ENCODE results near the gene JAKMIP1.

JAKMIP1 gene

GRCh38 chr4:6194458-6195195 is 5.7 kb downstream of the JAKMIP1 start:
- TF ChIP-seq FOXM1 (IDR thresholded peaks at IDR 0.05; ENCODE audit: borderline replicate concordance) (no peak), SUZ12 (IDR thresholded peaks at IDR 0.05) (no peak), HDGF (IDR thresholded peaks at IDR 0.05; ENCODE audit: borderline replicate concordance) (no peak), ELF4 (IDR thresholded peaks at IDR 0.05) (no peak), ZNF384 (IDR thresholded peaks at IDR 0.05) (no peak), BHLHE40 (IDR thresholded peaks at IDR 0.05; ENCODE audit: borderline replicate concordance) (no peak)
- DNase-seq (ENCODE audit: extremely low spot score) = no peak
- ChIA-PET CTCF (interaction anchor here (0.5 kb wide), 1 partner anchor 12 kb away, joined by 3 read pairs; no protein-coding TSS in a partner anchor), POLR2A (no interaction called here)

GRCh38 chr4:6193399-6193798 is 7.0 kb downstream of the JAKMIP1 start:
- CTCF ChIA-PET = no interaction called here
- TF ChIP-seq FOXA1 (IDR thresholded peaks at IDR 0.05) = no peak
- TF ChIP-seq LEF1 (IDR thresholded peaks at IDR 0.05; ENCODE audit: borderline replicate concordance) = no peak
- TF ChIP-seq FOXK2 (IDR thresholded peaks at IDR 0.05) = no peak
- no peak for TF ChIP-seq SP1 (IDR thresholded peaks at IDR 0.05)
- TF ChIP-seq PKNOX1 (IDR thresholded peaks at IDR 0.05) = no peak
- no peak for TF ChIP-seq NFRKB (IDR thresholded peaks at IDR 0.05)
- TF ChIP-seq ZNF384 (IDR thresholded peaks at IDR 0.05) = no peak
- TF ChIP-seq SUZ12 (IDR thresholded peaks at IDR 0.05) = no peak
- no peak for DNase-seq (ENCODE audit: extremely low spot score)
- POLR2A ChIA-PET = no interaction called here

- DNase-seq (ENCODE audit: extremely low spot score) = no peak
Measured at GRCh38 chr4:6192245-6192644, 8.1 kb downstream of the JAKMIP1 start.

GRCh38 chr4:6191448-6192130 is 8.8 kb downstream of the JAKMIP1 start:
- ChIA-PET POLR2A (no interaction called here), CTCF (no interaction called here)
- no peak for TF ChIP-seq FOXA1 (IDR thresholded peaks at IDR 0.05)
- no peak for TF ChIP-seq CTBP1 (IDR thresholded peaks at IDR 0.05; ENCODE audit: borderline replicate concordance)
- no peak for TF ChIP-seq FOXK2 (IDR thresholded peaks at IDR 0.05)
- TF ChIP-seq SP1 (IDR thresholded peaks at IDR 0.05) = no peak
- no peak for TF ChIP-seq NFRKB (IDR thresholded peaks at IDR 0.05)
- TF ChIP-seq LEF1 (IDR thresholded peaks at IDR 0.05; ENCODE audit: borderline replicate concordance) = no peak
- no peak for TF ChIP-seq ARNT (IDR thresholded peaks at IDR 0.05)
- TF ChIP-seq L3MBTL2 (conservative IDR thresholded peaks at IDR 0.05) = no peak
- no peak for TF ChIP-seq FOXM1 (IDR thresholded peaks at IDR 0.05; ENCODE audit: borderline replicate concordance)
- no peak for TF ChIP-seq PKNOX1 (IDR thresholded peaks at IDR 0.05)
- TF ChIP-seq ZNF384 (IDR thresholded peaks at IDR 0.05) = no peak
- no peak for TF ChIP-seq ELF4 (IDR thresholded peaks at IDR 0.05)
- TF ChIP-seq SUZ12 (IDR thresholded peaks at IDR 0.05) = no peak
- TF ChIP-seq TARDBP (IDR thresholded peaks at IDR 0.05) = no peak
- DNase-seq (ENCODE audit: extremely low spot score) = no peak

More at GRCh38 chr4:6192245-6192644, 8.1 kb downstream of the JAKMIP1 start:
- TF ChIP-seq L3MBTL2 (conservative IDR thresholded peaks at IDR 0.05) (no peak), ARNT (IDR thresholded peaks at IDR 0.05) (no peak), FOXM1 (IDR thresholded peaks at IDR 0.05; ENCODE audit: borderline replicate concordance) (no peak), HDGF (IDR thresholded peaks at IDR 0.05; ENCODE audit: borderline replicate concordance) (no peak), TARDBP (IDR thresholded peaks at IDR 0.05) (no peak), FOXA1 (IDR thresholded peaks at IDR 0.05) (no peak), SUZ12 (IDR thresholded peaks at IDR 0.05) (no peak), SP1 (IDR thresholded peaks at IDR 0.05) (no peak), ZNF384 (IDR thresholded peaks at IDR 0.05) (no peak), LEF1 (IDR thresholded peaks at IDR 0.05; ENCODE audit: borderline replicate concordance) (no peak), BHLHE40 (IDR thresholded peaks at IDR 0.05; ENCODE audit: borderline replicate concordance) (no peak), FOXK2 (IDR thresholded peaks at IDR 0.05) (no peak), ELF4 (IDR thresholded peaks at IDR 0.05) (no peak), PKNOX1 (IDR thresholded peaks at IDR 0.05) (no peak), NFRKB (IDR thresholded peaks at IDR 0.05) (no peak), CTBP1 (IDR thresholded peaks at IDR 0.05; ENCODE audit: borderline replicate concordance) (no peak)
- CTCF ChIA-PET = no interaction called here
- POLR2A ChIA-PET = interaction anchor here (0.9 kb wide), 1 partner anchor 8 kb away, joined by 3 read pairs; the partner anchor contains the start of gene JAKMIP1

GRCh38 chr4:6190486-6190885 is 9.9 kb downstream of the JAKMIP1 start:
- ChIA-PET CTCF (no interaction called here), POLR2A (no interaction called here)
- TF ChIP-seq LEF1 (IDR thresholded peaks at IDR 0.05; ENCODE audit: borderline replicate concordance) = no peak
- no peak for TF ChIP-seq CTBP1 (IDR thresholded peaks at IDR 0.05; ENCODE audit: borderline replicate concordance)
- no peak for TF ChIP-seq ELF4 (IDR thresholded peaks at IDR 0.05)
- no peak for TF ChIP-seq NFRKB (IDR thresholded peaks at IDR 0.05)
- TF ChIP-seq L3MBTL2 (conservative IDR thresholded peaks at IDR 0.05) = no peak
- no peak for TF ChIP-seq ARNT (IDR thresholded peaks at IDR 0.05)
- TF ChIP-seq BHLHE40 (IDR thresholded peaks at IDR 0.05; ENCODE audit: borderline replicate concordance) = no peak
- no peak for TF ChIP-seq PKNOX1 (IDR thresholded peaks at IDR 0.05)
- TF ChIP-seq FOXK2 (IDR thresholded peaks at IDR 0.05) = no peak
- TF ChIP-seq HDGF (IDR thresholded peaks at IDR 0.05; ENCODE audit: borderline replicate concordance) = no peak
- no peak for TF ChIP-seq TARDBP (IDR thresholded peaks at IDR 0.05)
- TF ChIP-seq FOXA1 (IDR thresholded peaks at IDR 0.05) = no peak
- TF ChIP-seq ZNF384 (IDR thresholded peaks at IDR 0.05) = no peak
- TF ChIP-seq SP1 (IDR thresholded peaks at IDR 0.05) = no peak
- no peak for TF ChIP-seq FOXM1 (IDR thresholded peaks at IDR 0.05; ENCODE audit: borderline replicate concordance)
- TF ChIP-seq SUZ12 (IDR thresholded peaks at IDR 0.05) = no peak
- DNase-seq (ENCODE audit: extremely low spot score) = no peak
